RWPE2 (cell line): ENCODE measurements around the gene CRYGN.

Source experiments
- ATAC-seq: fragments of 200-7000 bp; cut with Tn5 transposase; 3 replicates; pipeline ENCODE4 v1.9.1; 2021; ENCODE audit warnings: low read depth
- DNase-seq: peaks from one replicate; pipeline ENCODE4 v3.0.0-alpha.2; 2020; ENCODE audit warnings: low spot score
- H3K27ac ChIP-seq: fragments of 450-650 bp; 2 replicates; pipeline ENCODE4 v1.5.1; 2017; ENCODE audit warnings: mild to moderate bottlenecking; ENCODE audit not compliant: poor library complexity, severe bottlenecking
- H3K27me3 ChIP-seq: fragments of 250-450 bp; sonication (Bioruptor Pico); 2 replicates; pipeline ENCODE4 v1.5.1; 2021; ENCODE audit warnings: mild to moderate bottlenecking, moderate library complexity; ENCODE audit not compliant: insufficient read depth, poor library complexity, severe bottlenecking
- H3K36me3 ChIP-seq: fragments of 250-450 bp; sonication (Bioruptor Pico); 2 replicates; pipeline ENCODE4 v1.5.1; 2020; ENCODE audit warnings: low read depth, mild to moderate bottlenecking, moderate library complexity
- H3K4me1 ChIP-seq: fragments of 250-450 bp; sonication (Bioruptor Pico); 2 replicates; pipeline ENCODE4 v1.5.1; 2021; ENCODE audit warnings: mild to moderate bottlenecking, moderate library complexity; ENCODE audit not compliant: insufficient read depth, poor library complexity, severe bottlenecking
- H3K4me3 ChIP-seq: fragments of 250-450 bp; sonication (Bioruptor Pico); 2 replicates; pipeline ENCODE4 v1.5.1; 2021; ENCODE audit warnings: mild to moderate bottlenecking, moderate library complexity; ENCODE audit not compliant: severe bottlenecking
- H3K9me3 ChIP-seq: fragments of 250-450 bp; sonication (Bioruptor Pico); 2 replicates; pipeline ENCODE4 v1.5.1; 2021; ENCODE audit warnings: mild to moderate bottlenecking, moderate library complexity; ENCODE audit not compliant: severe bottlenecking
- TF ChIP-seq, protein P1 (sequence below): fragments of 450-650 bp; IDR thresholded peaks from one replicate; pipeline ENCODE4 v1.5.1; 2017; ENCODE audit warnings: mild to moderate bottlenecking, moderate library complexity; ENCODE audit not compliant: poor library complexity, severe bottlenecking

Gene CRYGN

DNA sequence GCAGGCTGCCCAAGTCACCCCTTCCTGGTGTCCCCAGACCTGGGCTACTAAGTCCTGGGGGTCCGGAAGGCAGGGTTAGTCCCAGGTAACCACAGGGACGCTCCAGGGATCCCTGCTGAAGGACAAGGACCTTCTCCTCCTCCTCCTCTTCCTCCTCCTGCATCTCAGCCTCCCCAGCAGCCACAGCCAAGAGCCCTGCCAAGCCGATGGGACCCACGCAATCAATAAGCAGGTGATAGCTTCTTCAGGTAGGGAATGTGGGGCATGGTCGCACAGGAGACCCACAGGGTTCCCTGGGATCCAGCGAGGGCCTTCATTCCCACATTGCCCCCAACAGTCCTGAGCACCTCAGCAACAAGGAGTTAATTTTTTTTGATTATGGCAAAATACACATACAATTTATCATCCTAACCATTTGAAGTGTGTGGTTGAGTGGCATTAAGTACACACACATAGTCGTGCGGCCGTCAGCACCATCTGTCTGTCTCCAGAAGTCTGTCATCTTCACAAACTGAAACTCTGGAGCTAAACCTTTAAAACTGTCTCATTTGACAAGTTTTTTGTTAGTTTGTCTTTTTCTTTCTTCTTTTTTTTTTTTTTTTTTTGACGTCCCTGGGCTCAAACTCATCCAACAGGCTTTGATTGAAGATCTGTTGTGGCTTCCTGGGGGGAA lies 12.1 kb downstream of the CRYGN start:
- TF ChIP-seq, protein P1, sequence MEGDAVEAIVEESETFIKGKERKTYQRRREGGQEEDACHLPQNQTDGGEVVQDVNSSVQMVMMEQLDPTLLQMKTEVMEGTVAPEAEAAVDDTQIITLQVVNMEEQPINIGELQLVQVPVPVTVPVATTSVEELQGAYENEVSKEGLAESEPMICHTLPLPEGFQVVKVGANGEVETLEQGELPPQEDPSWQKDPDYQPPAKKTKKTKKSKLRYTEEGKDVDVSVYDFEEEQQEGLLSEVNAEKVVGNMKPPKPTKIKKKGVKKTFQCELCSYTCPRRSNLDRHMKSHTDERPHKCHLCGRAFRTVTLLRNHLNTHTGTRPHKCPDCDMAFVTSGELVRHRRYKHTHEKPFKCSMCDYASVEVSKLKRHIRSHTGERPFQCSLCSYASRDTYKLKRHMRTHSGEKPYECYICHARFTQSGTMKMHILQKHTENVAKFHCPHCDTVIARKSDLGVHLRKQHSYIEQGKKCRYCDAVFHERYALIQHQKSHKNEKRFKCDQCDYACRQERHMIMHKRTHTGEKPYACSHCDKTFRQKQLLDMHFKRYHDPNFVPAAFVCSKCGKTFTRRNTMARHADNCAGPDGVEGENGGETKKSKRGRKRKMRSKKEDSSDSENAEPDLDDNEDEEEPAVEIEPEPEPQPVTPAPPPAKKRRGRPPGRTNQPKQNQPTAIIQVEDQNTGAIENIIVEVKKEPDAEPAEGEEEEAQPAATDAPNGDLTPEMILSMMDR = no peak
- Histone ChIP-seq H3K36me3 (no peaks in the 10 kb centered on the region), H3K9me3 (no peaks in the 10 kb centered on the region), H3K4me1 (peaks cover 11% of the 10 kb centered on the region), H3K27ac (no peak overlapping the region), H3K4me3 (no peak overlapping the region), H3K27me3 (no peaks in the 10 kb centered on the region)
- DNase-seq (no peak), ATAC-seq (no peak)

DNA sequence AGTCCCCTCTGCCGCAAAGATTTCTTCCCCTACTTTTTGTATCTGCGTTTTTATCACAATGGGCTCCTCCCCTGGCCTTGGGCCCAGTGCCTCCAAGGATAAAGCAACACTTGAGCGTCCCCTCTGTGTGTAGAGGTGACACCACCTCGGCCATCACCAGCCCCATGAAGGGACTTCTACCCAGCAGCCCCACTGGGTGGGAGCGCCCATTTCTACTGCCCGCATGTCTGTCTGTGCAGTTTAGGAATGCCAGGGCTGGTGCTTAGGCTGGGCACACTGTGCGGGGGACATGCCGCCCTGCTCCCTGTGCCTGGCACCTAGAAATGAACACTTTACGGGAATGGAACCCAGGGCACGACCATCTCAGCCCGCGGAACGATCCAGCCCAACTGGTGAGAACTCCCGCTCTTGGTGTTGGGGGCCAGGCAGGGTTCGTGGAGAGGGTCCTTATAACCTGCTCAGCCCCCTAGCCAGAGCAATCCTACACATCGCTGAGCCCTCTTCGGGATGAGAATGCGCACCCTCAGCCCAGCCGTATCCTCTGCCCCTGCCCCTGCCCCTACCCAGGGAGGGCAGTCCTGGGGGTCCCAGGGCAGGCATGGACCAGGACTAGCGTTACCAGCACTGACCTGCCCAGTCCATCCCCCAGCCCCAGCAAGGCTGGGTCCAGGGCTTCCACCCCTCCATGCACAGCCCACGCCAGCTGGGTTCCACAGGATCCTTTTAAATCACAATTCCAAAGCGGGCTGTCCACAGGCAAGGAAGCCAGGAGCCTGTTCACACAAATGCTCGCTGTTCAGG lies 12.8 kb downstream of the CRYGN start:
- Histone ChIP-seq H3K4me1 (peaks cover 11% of the 10 kb centered on the region), H3K27me3 (no peaks in the 10 kb centered on the region), H3K9me3 (no peaks in the 10 kb centered on the region), H3K4me3 (no peak overlapping the region), H3K27ac (no peak overlapping the region), H3K36me3 (no peaks in the 10 kb centered on the region)
- DNase-seq = no peak
- TF ChIP-seq, protein P1 = no peak
- no peak for ATAC-seq

DNA sequence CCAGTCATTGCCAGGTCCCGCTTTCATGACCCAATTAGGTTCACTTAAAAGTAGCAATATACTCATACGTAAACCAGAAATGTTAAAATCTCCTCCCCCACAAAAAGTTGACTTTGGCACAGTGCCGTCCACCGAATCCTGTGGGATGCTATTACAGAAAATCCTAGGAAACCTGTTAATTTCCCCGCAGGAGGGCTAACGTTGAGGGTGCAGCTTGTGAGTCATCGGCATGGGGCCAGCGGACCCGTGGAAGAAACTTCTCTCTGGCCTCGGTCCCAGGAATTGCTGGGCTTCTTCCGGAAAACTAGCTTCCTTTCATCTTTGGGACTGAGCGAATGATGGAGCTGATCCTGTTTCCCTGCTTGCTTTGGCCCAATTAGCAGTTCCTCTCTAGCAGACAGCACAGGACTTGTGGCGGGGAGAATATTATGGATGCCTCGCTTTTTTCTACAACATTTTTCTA lies 13.5 kb downstream of the CRYGN start:
- no peaks in the 10 kb centered on the region for H3K36me3 ChIP-seq
- no peaks in the 10 kb centered on the region for H3K27me3 ChIP-seq
- TF ChIP-seq, protein P1 = no peak
- ATAC-seq = peak; percentile 71
- H3K9me3 ChIP-seq = no peaks in the 10 kb centered on the region
- H3K27ac ChIP-seq = no peak overlapping the region
- DNase-seq = no peak
- H3K4me1 ChIP-seq = peaks cover 11% of the 10 kb centered on the region
- no peak overlapping the region for H3K4me3 ChIP-seq

DNA sequence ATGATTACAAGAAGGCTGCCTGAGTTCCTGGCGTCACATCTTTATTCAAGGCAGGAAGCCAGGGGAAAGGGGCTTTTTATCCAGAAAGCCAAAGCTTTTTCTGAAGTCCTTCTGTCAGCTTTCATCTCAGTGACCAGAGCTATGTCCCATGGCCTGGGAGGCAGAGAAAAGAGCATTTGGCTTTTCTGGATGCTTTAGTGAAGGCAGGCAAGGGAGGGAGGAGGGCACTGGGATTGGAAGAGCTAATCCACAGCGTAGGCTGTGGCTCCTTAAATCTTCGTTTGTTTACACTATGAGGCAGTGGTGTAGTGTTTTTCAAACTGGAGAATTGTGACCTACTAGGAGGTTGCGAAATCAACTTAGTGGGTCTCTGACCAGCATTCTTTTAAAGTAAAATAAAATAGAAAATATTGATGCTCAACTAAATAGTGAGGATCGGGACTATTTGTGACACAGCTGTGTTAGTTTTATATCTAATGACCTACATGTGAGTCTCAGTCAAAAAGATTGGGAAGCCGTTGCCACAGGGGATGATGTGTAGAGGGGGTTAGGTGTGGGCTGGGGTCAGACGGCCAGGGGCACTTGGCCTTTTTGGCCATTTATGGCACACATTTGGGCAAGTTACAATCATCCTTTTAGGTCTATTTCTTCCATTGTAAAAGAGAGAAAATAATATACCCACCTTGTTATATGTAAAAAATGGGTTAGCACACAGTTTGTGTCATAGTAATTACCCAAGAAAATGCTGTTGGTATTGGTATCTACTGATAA lies 14.1 kb downstream of the CRYGN start:
- ATAC-seq = peak; percentile 27; the same call in 1 of the 3 replicates
- Histone ChIP-seq H3K27ac (no peak overlapping the region), H3K27me3 (no peaks in the 10 kb centered on the region), H3K9me3 (no peaks in the 10 kb centered on the region), H3K4me1 (peaks cover 11% of the 10 kb centered on the region), H3K36me3 (no peaks in the 10 kb centered on the region), H3K4me3 (no peak overlapping the region)
- no peak for DNase-seq
- TF ChIP-seq, protein P1 = no peak
